GM20431 (cell line): ENCODE measurements around the gene TMEM40.

Source experiments
- in situ Hi-C: fragments of 300-500 bp; cut with MseI, MboI; formaldehyde crosslinking; loops from one replicate; pipeline ENCODE4 v1.15.0; 2020; ENCODE audit warnings: low sequenced_read_pairs; ENCODE audit not compliant: unreplicated experiment

TMEM40 gene

GRCh38 chr3:12724794-12725193, 34.3 kb downstream of the TMEM40 start:
- in situ Hi-C loops, result loop anchor here (25.0 kb wide), 1 partner anchor 587 kb away; no protein-coding TSS in a partner anchor

DNA sequence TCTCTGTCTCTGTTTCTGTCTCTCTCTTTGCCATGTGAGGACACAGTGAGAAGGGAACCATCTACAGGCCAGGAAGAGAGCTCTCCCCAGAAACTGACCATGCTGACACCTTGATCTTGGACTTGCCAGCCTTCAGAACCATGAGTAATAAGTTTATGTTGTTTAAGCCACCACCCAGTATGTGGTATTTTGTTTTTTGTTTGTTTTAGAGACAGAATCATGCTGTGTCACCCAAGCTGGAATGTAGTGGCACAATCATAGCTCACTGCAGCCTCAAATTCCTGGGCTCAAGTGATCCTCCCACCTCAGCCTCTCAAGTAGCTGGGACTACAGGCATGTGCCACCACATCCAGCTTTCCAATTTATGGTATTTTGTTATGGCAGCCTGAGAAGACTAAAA, 35.7 kb downstream of the TMEM40 start:
- in situ Hi-C loops, result loop anchor here (25.0 kb wide), 1 partner anchor 586 kb away; no protein-coding TSS in a partner anchor

GRCh38 chr3:12722226-12722625, 36.8 kb downstream of the TMEM40 start:
- in situ Hi-C loops, result loop anchor here (25.0 kb wide), 1 partner anchor 585 kb away; no protein-coding TSS in a partner anchor

DNA sequence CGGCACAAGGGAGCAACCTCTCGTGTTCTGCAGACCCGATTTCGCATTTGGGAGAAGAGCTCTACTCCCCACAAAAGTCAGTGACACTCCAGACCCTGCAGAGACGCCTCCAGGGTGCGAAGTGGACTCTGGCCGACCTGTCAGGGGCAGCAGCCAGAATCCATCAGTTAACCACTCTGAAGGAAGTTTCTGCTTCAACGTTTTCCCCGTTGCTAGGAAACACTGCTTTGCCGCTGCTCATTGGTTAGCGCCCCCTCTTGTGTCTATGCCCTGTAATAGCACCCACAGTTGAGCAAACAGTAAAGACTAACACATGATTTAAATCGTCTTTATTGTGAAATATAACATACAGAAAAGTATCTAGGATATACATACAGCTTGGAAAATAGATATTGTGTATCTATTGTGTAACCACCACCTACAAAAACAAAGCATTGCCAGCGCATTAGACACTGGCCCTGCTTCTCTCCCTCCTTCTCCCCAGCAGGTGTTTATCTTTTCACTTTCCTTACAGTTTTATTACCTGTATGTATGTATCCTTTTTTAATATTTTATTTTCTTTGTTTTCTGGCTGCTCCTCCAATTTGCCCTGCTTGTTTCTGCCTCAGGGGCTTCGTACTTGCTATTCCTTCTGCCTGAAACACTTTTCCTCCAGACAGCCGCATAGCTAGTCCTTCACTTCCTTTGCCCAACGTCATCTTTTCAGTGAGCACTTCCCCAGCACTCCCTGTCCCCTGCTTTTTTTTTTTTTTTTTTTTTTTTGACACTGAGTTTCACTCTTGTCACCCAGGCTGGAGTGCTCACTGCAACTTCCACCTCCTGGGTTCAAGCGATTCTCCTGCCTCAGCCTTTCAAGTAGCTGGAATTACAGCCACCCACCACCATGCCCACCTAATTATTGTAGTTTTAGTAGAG, 38.8 kb downstream of the TMEM40 start:
- in situ Hi-C loops, result loop anchor here (25.0 kb wide), 1 partner anchor 583 kb away; no protein-coding TSS in a partner anchor

DNA sequence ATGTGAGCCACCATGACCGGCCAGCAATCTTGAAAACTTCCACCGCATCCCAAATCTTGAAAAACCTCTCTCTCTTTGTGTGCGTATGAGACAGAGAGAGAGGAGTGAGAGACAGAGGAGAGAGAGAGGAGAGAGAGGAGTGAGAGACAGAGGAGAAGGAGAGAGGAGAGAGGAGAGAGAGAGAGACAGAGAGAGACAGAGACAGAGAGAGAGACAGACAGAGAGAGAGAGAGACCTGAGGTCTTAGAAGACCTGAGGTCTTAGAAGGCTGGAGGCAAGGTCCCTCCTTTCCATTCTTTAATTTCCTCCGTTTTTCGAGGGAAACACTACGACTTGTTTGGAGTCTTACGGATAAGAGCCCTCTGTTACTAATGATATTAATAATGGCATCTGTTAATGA, 39.5 kb downstream of the TMEM40 start:
- in situ Hi-C loops, result loop anchor here (25.0 kb wide), 1 partner anchor 582 kb away; no protein-coding TSS in a partner anchor

- in situ Hi-C loops, result loop anchor here (25.0 kb wide), 1 partner anchor 579 kb away; no protein-coding TSS in a partner anchor
Observed at GRCh38 chr3:12716605-12717151, 42.4 kb downstream of the TMEM40 start.

DNA sequence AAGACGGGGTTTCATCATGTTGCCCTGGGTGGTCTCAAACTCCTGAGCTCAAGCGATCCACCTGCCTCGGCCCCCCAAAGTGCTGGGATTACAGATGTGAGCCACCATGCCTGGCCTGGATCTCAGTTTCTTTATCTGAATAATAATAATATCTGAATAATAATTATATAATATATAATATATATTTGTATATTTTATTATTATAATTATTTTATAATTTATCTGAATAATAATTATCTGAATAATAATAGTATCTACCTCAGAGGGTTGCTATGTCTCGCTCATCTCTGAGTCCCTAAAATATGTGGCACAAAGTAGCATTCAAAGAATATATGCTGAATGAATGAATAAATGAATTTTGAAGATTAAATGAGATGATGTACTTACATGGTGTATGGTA, 44.8 kb downstream of the TMEM40 start:
- in situ Hi-C loops, result loop anchor here (25.0 kb wide), 1 partner anchor 577 kb away; no protein-coding TSS in a partner anchor

- in situ Hi-C loops, result loop anchor here (25.0 kb wide), 1 partner anchor 573 kb away; no protein-coding TSS in a partner anchor
Observed at GRCh38 chr3:12710062-12710461, 49.0 kb downstream of the TMEM40 start.

DNA sequence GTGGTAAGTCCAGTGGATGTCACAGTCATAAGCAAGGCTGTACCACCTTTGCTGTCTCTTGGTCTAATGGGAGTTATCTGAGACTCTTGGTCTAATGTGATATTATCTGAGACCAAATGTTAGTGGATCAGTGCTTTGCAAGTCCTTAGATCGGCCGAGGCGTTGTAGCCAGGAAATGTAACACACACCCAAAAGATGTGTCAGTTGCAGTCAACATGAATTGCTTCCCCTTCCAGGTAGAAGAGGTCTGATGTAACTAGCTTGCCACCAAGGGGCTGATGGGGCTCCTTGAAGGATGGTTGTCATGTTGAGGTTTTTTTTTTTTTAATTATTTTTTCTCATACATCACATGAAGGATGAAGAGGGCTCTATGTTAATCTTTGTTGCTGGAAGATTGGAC, 49.7 kb downstream of the TMEM40 start:
- in situ Hi-C loops, result loop anchor here (25.0 kb wide), 1 partner anchor 572 kb away; no protein-coding TSS in a partner anchor

GRCh38 chr3:12708584-12709192, 50.4 kb downstream of the TMEM40 start:
- in situ Hi-C loops, result loop anchor here (25.0 kb wide), 1 partner anchor 571 kb away; no protein-coding TSS in a partner anchor

GRCh38 chr3:12707449-12707848, 51.6 kb downstream of the TMEM40 start:
- in situ Hi-C loops, result loop anchor here (25.0 kb wide), 1 partner anchor 570 kb away; no protein-coding TSS in a partner anchor

- in situ Hi-C loops, result loop anchor here (25.0 kb wide), 1 partner anchor 569 kb away; no protein-coding TSS in a partner anchor
Observed at GRCh38 chr3:12706504-12707253, 52.4 kb downstream of the TMEM40 start.

DNA sequence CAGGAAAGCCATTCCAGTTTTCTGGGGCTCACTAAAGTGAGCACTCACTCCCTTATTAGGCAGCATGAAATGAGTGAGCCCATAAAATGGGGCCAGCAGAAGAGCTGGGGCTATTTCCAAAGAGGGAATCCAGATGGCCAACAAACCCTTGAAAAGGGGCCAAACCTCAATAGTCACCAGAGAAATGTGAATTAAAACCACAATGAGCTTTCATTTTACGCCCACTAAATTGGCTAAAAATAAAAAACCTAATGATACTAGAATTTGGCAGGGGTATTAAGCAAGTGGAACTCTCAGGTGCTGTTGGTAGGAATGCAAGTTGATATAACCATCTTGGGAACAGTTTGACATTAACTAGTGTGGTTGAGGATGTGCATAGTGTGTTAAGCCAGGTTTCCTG, 53.1 kb downstream of the TMEM40 start:
- in situ Hi-C loops, result loop anchor here (25.0 kb wide), 1 partner anchor 569 kb away; no protein-coding TSS in a partner anchor

- in situ Hi-C loops, result loop anchor here (25.0 kb wide), 1 partner anchor 568 kb away; no protein-coding TSS in a partner anchor
Observed at GRCh38 chr3:12705374-12705926, 53.6 kb downstream of the TMEM40 start.

DNA sequence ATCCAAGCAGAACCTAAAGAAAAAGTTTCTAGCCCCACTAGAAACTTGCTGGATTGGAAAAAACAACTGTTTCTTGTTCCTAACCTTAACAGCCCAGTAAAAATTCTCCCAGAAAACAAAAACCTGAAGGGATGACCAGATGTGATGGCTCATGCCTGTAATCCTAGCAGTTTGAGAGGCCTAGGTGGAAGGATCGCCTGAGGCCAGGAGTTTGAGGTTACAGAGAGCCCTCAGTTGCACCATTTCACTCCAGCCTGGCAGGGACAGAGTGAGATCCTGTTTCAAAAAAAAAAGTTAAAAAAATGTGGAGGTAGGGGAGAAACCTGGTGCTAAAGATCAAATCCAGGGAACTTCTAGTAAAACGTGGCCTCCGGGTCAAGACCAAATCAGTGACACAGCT, 56.6 kb downstream of the TMEM40 start:
- in situ Hi-C loops, result loop anchor here (25.0 kb wide), 1 partner anchor 565 kb away; no protein-coding TSS in a partner anchor

GRCh38 chr3:12701601-12702000, 57.5 kb downstream of the TMEM40 start:
- in situ Hi-C loops, result loop anchor here (25.0 kb wide), 1 partner anchor 564 kb away; no protein-coding TSS in a partner anchor

DNA sequence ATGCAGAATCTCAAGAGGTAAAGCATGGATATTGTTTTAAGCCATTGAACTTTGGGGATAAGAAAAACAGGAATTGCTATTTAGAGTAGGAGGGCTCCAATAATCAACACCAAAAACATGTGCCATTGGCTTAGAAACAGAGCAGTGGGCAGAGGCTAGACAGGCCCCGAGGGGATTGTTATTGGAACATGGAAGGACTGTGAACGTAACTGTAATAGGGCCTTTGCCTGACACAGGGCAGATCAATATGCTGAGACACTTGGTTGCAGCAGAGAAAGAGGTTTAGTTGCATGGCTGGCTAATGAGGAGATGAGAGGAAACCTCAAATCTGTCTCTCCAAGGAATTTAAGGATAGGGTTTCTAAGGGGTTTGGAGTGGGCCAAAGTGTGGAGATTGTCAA, 58.3 kb downstream of the TMEM40 start:
- in situ Hi-C loops, result loop anchor here (25.0 kb wide), 1 partner anchor 563 kb away; no protein-coding TSS in a partner anchor

GRCh38 chr3:12695916-12696315, 63.1 kb downstream of the TMEM40 start:
- in situ Hi-C loops, result no loop called here

DNA sequence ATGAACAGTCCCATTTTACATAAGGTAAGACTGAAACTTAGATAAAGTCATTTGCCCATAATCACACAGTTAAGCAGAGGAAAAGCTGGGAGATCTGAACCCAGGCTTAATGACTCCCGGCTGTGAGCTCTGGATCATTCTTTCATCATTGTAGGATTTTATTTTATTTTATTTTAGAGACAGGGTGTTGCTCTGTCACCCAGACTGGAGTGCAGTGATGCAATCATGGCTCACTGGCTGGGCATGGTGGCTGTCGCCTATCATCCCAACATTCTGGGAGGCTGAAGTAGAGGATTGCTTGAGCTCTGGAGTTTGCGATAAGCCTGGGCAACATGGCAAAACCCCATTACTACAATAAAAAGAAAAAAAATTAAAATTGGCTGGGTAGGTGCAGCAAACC, 63.9 kb downstream of the TMEM40 start:
- in situ Hi-C loops, result no loop called here
